BJ (cell line): ENCODE results near the gene PTPRK. TPM values are rescaled to one million over a fixed set of nuclear protein-coding genes. Genes with fewer than 3 reads are reported as not detected.

Experiments used
- CTCF ChIA-PET: fragments of 350-600 bp; formaldehyde crosslinking; extraction: SDS; loops from one replicate; lab custom pipeline; 2021; ENCODE audit warnings: antibody characterized with exemption, inconsistent platforms; lab: Yijun Ruan, JAX
- POLR2A ChIA-PET: fragments of 300-600 bp; sonication (Branson Sonifier 250); formaldehyde crosslinking; extraction: SDS; loops from one replicate; lab custom pipeline; 2021; ENCODE audit warnings: antibody characterized with exemption; lab: Charles Lee
- DNase-seq: peaks from one replicate; pipeline ENCODE4 v3.0.0-alpha.2; 2011; ENCODE audit warnings: low read depth
- H3K27me3 ChIP-seq: 2 replicates; pipeline ENCODE4 v1.6.0; 2011; ENCODE audit warnings: low read length; ENCODE audit not compliant: control insufficient read depth, insufficient read depth
- H3K36me3 ChIP-seq: 2 replicates; pipeline ENCODE4 v1.5.1; 2011; ENCODE audit warnings: low read length; ENCODE audit not compliant: control insufficient read depth, insufficient read depth
- H3K4me3 ChIP-seq: 2 replicates; pipeline ENCODE4 v1.5.1; 2011; ENCODE audit warnings: low read depth, mild to moderate bottlenecking, control low read depth, low read length
- polyA plus RNA-seq: library from polyadenylated mRNA; depleted of rRNA; stranded (reverse); fragments of >200 nt; gene quantifications from 2 replicates; pipeline ENCODE4 v1.2.3, GENCODE V29; 2011
- TF ChIP-seq, protein P1 (sequence below): IDR thresholded peaks from 2 replicates; pipeline ENCODE4 v1.5.1; 2011; ENCODE audit warnings: low read depth, mild to moderate bottlenecking, control low read depth, inconsistent platforms, low read length, moderate library complexity; ENCODE audit not compliant: insufficient read depth

PTPRK gene
- polyA plus RNA-seq, 1 experiment = 18.5 TPM

DNA sequence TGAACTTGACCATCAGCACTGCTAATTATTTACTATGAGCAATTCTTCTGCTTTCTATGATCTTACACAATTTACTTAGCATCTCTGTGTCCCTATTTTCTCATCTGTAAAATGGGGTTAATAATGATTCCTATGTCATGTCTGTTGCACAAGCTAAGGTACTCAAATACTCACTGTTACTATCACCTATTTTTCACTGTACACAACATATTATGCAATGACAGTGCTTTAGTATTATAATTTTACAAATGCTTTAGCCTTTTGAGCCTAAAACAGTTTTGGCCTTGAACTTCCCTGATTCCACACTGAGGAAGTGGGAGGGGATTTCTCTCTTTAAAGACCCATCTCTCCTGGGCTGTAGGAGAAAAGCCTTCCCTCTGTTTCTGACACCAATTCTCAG, 582.7 kb downstream of the PTPRK start:
- POLR2A ChIA-PET = no interaction called here
- Histone ChIP-seq H3K27me3 (no peaks in the 10 kb centered on the region), H3K4me3 (no peak overlapping the region), H3K36me3 (no peaks in the 10 kb centered on the region)
- TF ChIP-seq, protein P1, sequence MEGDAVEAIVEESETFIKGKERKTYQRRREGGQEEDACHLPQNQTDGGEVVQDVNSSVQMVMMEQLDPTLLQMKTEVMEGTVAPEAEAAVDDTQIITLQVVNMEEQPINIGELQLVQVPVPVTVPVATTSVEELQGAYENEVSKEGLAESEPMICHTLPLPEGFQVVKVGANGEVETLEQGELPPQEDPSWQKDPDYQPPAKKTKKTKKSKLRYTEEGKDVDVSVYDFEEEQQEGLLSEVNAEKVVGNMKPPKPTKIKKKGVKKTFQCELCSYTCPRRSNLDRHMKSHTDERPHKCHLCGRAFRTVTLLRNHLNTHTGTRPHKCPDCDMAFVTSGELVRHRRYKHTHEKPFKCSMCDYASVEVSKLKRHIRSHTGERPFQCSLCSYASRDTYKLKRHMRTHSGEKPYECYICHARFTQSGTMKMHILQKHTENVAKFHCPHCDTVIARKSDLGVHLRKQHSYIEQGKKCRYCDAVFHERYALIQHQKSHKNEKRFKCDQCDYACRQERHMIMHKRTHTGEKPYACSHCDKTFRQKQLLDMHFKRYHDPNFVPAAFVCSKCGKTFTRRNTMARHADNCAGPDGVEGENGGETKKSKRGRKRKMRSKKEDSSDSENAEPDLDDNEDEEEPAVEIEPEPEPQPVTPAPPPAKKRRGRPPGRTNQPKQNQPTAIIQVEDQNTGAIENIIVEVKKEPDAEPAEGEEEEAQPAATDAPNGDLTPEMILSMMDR = no peak
- no peak for DNase-seq
- CTCF ChIA-PET = interaction anchor here (1.2 kb wide), 1 partner anchor 21 kb away, joined by 3 read pairs; no protein-coding TSS in a partner anchor

GRCh38 chr6:127937102-127937501, 583.3 kb downstream of the PTPRK start:
- CTCF ChIA-PET = no interaction called here
- H3K27me3 ChIP-seq = no peaks in the 10 kb centered on the region
- TF ChIP-seq, protein P1 = no peak
- H3K36me3 ChIP-seq = no peaks in the 10 kb centered on the region
- no peak overlapping the region for H3K4me3 ChIP-seq
- POLR2A ChIA-PET = no interaction called here
- no peak for DNase-seq

GRCh38 chr6:127934956-127935355, 585.4 kb downstream of the PTPRK start:
- H3K27me3 ChIP-seq = no peaks in the 10 kb centered on the region
- ChIA-PET CTCF (interaction anchor here (1.0 kb wide), 1 partner anchor 11 kb away, joined by 3 read pairs; no protein-coding TSS in a partner anchor), POLR2A (no interaction called here)
- H3K4me3 ChIP-seq = no peak overlapping the region
- H3K36me3 ChIP-seq = no peaks in the 10 kb centered on the region
- TF ChIP-seq, protein P1 = no peak
- no peak for DNase-seq

GRCh38 chr6:127933852-127934840, 586.3 kb downstream of the PTPRK start:
- CTCF ChIA-PET = no interaction called here

GRCh38 chr6:127933137-127933536, 587.3 kb downstream of the PTPRK start:
- DNase-seq = no peak
- POLR2A ChIA-PET = no interaction called here
- TF ChIP-seq, protein P1 = no peak
- H3K36me3 ChIP-seq = no peaks in the 10 kb centered on the region
- no peaks in the 10 kb centered on the region for H3K27me3 ChIP-seq
- CTCF ChIA-PET = no interaction called here
- no peak overlapping the region for H3K4me3 ChIP-seq

More at GRCh38 chr6:127933852-127934840, 586.3 kb downstream of the PTPRK start:
- POLR2A ChIA-PET = no interaction called here
- DNase-seq = no peak
- H3K27me3 ChIP-seq = no peaks in the 10 kb centered on the region
- H3K36me3 ChIP-seq = no peaks in the 10 kb centered on the region
- TF ChIP-seq, protein P1 = no peak
- no peak overlapping the region for H3K4me3 ChIP-seq
